Transverse colon (tissue), 4 donors: ENCODE data around the gene AICDA. TPM values are rescaled to one million over a fixed set of nuclear protein-coding genes. Genes with fewer than 3 reads are reported as not detected.
"Not testable (repeated sequence)": the region's sequence is repeated elsewhere in the genome, so short reads cannot be mapped to it uniquely, and the experiment has no call there.

ENCODE experiments used
- DNase-seq: peaks from one replicate; pipeline ENCODE4 v3.0.0-alpha.2; 2019
- H3K27ac ChIP-seq, 4 donors: fragments of 200-600 bp; sonication (generic); 2 replicates each; pipeline ENCODE4 v1.5.1; 2016 to 2018; ENCODE audit warnings: inconsistent platforms in 4 of 4
- H3K27me3 ChIP-seq: fragments of 200-600 bp; sonication (generic); 2 replicates; pipeline ENCODE4 v1.5.1; 2017; ENCODE audit warnings: inconsistent platforms
- H3K36me3 ChIP-seq, 4 donors: fragments of 200-600 bp; sonication (generic); 2 replicates each; pipeline ENCODE4 v1.5.1; 2017 to 2019; ENCODE audit warnings: inconsistent platforms in 4 of 4
- H3K4me1 ChIP-seq, 4 donors: fragments of 200-600 bp; sonication (generic); 2 replicates each; pipeline ENCODE4 v1.5.1; 2017 to 2020; ENCODE audit warnings: inconsistent platforms in 4 of 4
- H3K4me3 ChIP-seq, 4 donors: fragments of 200-600 bp; sonication (generic); 1 replicate in 1 of 4; 2 replicates in 3 of 4; pipeline versions ENCODE4 v1.5.1 to v1.6.1; 2017 to 2019; ENCODE audit warnings: inconsistent platforms in 4 of 4
- H3K9me3 ChIP-seq, 2 donors: fragments of 200-600 bp; sonication (generic); 2 replicates each; pipeline ENCODE4 v1.5.1; 2017 to 2019; ENCODE audit warnings: inconsistent platforms in 2 of 2
- CTCF ChIP-seq, 5 experiments: fragments of 200-600 bp in 3 of 5; fragments of 450-650 bp in 2 of 5; sonication (generic) in 3 of 5; IDR thresholded peaks; 1 replicate in 2 of 5; 2 replicates in 3 of 5; pipeline ENCODE4 v1.5.1; 2016 to 2017; ENCODE audit warnings: antibody characterized with exemption in 5 of 5, inconsistent platforms in 3 of 5, mild to moderate bottlenecking in 2 of 5, moderate library complexity in 1 of 5
- EP300 ChIP-seq: sonication (generic); formaldehyde crosslinking; IDR thresholded peaks from one replicate; pipeline ENCODE4 v1.6.1; 2017; ENCODE audit warnings: antibody characterized with exemption, low read depth
- POLR2A ChIP-seq: fragments of 450-650 bp; IDR thresholded peaks from one replicate; pipeline ENCODE4 v1.6.1; 2016; ENCODE audit warnings: antibody characterized with exemption, mild to moderate bottlenecking, moderate library complexity
- POLR2AphosphoS5 ChIP-seq, 3 donors: sonication (generic); formaldehyde crosslinking; IDR thresholded peaks; one replicate each; pipeline ENCODE4 v1.6.1; 2016; ENCODE audit warnings: antibody characterized with exemption in 3 of 3
- WGBS, 2 donors: methylation state at CpG; one replicate each; pipeline ENCODE4 v1.1.5; 2018; ENCODE audit warnings: low coverage in 1 of 2; 5-methylcytosine and 5-hydroxymethylcytosine counted together
- in situ Hi-C, 4 donors: fragments of 200-750 bp; cut with MboI; loops; one replicate each; pipeline versions ENCODE4 v1.15.0 to v1.15.1; 2017; ENCODE audit warnings: low sequenced_read_pairs in 3 of 4, low pct_ligation_motif_present in 1 of 4, low pct_unique_long_range_greater_than_20kb in 1 of 4
- intact Hi-C: fragments of 100-400 bp; cut with DNase I; formaldehyde crosslinking; loops from one replicate; pipeline ENCODE4 v1.15.1; 2023; ENCODE audit warnings: low total_unique reads
- total RNA-seq, 4 donors: library from RNA; depleted of rRNA; stranded (reverse); fragments of >200 nt; gene quantifications; one replicate each; pipeline ENCODE4 v1.1.0, GENCODE V29; 2016

AICDA gene
- total RNA-seq, 4 donors from 2014 or later, result not detected

- no peaks in the 10 kb centered on the region for H3K9me3 ChIP-seq
- H3K27me3 ChIP-seq, result no peaks in the 10 kb centered on the region
- WGBS, 2 donors, result 46 to 64% methylated on average over 10 of the region's 10 CpGs
- H3K36me3 ChIP-seq, result no peaks in the 10 kb centered on the region
- intact Hi-C loops (no loop called here), in situ Hi-C loops (no loop called here)
- H3K4me3 ChIP-seq, result no peak overlapping the region
- H3K27ac ChIP-seq, result no peak overlapping the region
- no peaks in the 10 kb centered on the region for H3K4me1 ChIP-seq
- no peak for DNase-seq
- TF ChIP-seq POLR2A (no peak), EP300 (no peak), CTCF (IDR thresholded peaks at IDR 0.05) (no peak), POLR2AphosphoS5 (IDR thresholded peaks at IDR 0.05) (no peak)
Measured at GRCh38 chr12:8590842-8591545, 21.7 kb downstream of the AICDA start.

- in situ Hi-C loops (no loop called here), intact Hi-C loops (no loop called here)
- 79 to 100% methylated on average over 1 to 7 of the region's 7 CpGs for WGBS, 2 donors
- TF ChIP-seq POLR2A (no peak), POLR2AphosphoS5 (IDR thresholded peaks at IDR 0.05) (no peak), CTCF (IDR thresholded peaks at IDR 0.05) (no peak), EP300 (no peak)
- Histone ChIP-seq H3K27me3 (no peaks in the 10 kb centered on the region), H3K36me3 (no peaks in the 10 kb centered on the region), H3K4me1 (no peaks in the 10 kb centered on the region), H3K4me3 (no peak overlapping the region), H3K27ac (no peak overlapping the region), H3K9me3 (no peaks in the 10 kb centered on the region)
- no peak for DNase-seq
Measured at GRCh38 chr12:8589679-8590078, 23.0 kb downstream of the AICDA start.

GRCh38 chr12:8584478-8584877 lies 28.2 kb downstream of the AICDA start:
- in situ Hi-C loops, H3K27me3 ChIP-seq, intact Hi-C loops, DNase-seq, H3K9me3 ChIP-seq, H3K4me1 ChIP-seq, H3K4me3 ChIP-seq, H3K27ac ChIP-seq, H3K36me3 ChIP-seq: not testable (repeated sequence)
- WGBS, 2 donors, result 91 to 92% methylated on average over 8 to 13 of the region's 13 CpGs

- Histone ChIP-seq H3K4me1 (no peaks in the 10 kb centered on the region), H3K4me3 (no peak overlapping the region), H3K36me3 (no peaks in the 10 kb centered on the region), H3K27me3 (no peaks in the 10 kb centered on the region), H3K9me3 (no peaks in the 10 kb centered on the region), H3K27ac (no peak overlapping the region)
- no peak for TF ChIP-seq POLR2AphosphoS5 (IDR thresholded peaks at IDR 0.05)
- no peak for TF ChIP-seq EP300
- DNase-seq, result no peak
- in situ Hi-C loops, result no loop called here
- WGBS, 2 donors, result 56 to 69% methylated on average over 5 to 7 of the region's 7 CpGs
- intact Hi-C loops, result no loop called here
Measured at GRCh38 chr12:8584004-8584403, 28.7 kb downstream of the AICDA start.

- no peak for DNase-seq
- no peak for TF ChIP-seq POLR2AphosphoS5 (IDR thresholded peaks at IDR 0.05)
- TF ChIP-seq CTCF (IDR thresholded peaks at IDR 0.05), result no peak
- TF ChIP-seq EP300, result no peak
- no peak for TF ChIP-seq POLR2A
Measured at GRCh38 chr12:8581098-8581784, 31.4 kb downstream of the AICDA start.

More at GRCh38 chr12:8581098-8581784, 31.4 kb downstream of the AICDA start:
- H3K4me3 ChIP-seq, result no peak overlapping the region
- no peaks in the 10 kb centered on the region for H3K27me3 ChIP-seq
- no peaks in the 10 kb centered on the region for H3K36me3 ChIP-seq
- in situ Hi-C loops, result no loop called here
- H3K9me3 ChIP-seq, result no peaks in the 10 kb centered on the region
- intact Hi-C loops, result no loop called here
- 60 to 63% methylated on average over 6 to 9 of the region's 9 CpGs for WGBS, 2 donors
- no peaks in the 10 kb centered on the region for H3K4me1 ChIP-seq
- H3K27ac ChIP-seq, result no peak overlapping the region
